Liver (tissue), 9 donors: ENCODE data around the gene PLEKHN1. TPM values are rescaled to one million over a fixed set of nuclear protein-coding genes. Genes with fewer than 3 reads are reported as not detected.

ENCODE experiments used
- DNase-seq: peaks from one replicate; pipeline ENCODE4 v3.0.0-alpha.2; 2017; ENCODE audit warnings: low spot score
- H3K27ac ChIP-seq, 2 donors: one replicate each; pipeline ENCODE4 v1.7.0; 2013; ENCODE audit warnings: inconsistent platforms in 2 of 2, low read length in 2 of 2, control low read depth in 1 of 2, low read depth in 1 of 2, mild to moderate bottlenecking in 1 of 2
- H3K27me3 ChIP-seq, 4 donors: one replicate each; pipeline versions ENCODE4 v1.6.1 to v1.7.0; 2013; ENCODE audit warnings: low read length in 3 of 4, inconsistent platforms in 1 of 4, mild to moderate bottlenecking in 1 of 4, moderate library complexity in 1 of 4; ENCODE audit not compliant: control insufficient read depth in 4 of 4, insufficient read depth in 4 of 4
- H3K36me3 ChIP-seq, 4 donors: one replicate each; pipeline versions ENCODE4 v1.6.1 to v1.7.0; 2013; ENCODE audit warnings: low read length in 3 of 4, mild to moderate bottlenecking in 3 of 4, low read depth in 1 of 4, moderate library complexity in 1 of 4; ENCODE audit not compliant: control insufficient read depth in 4 of 4, insufficient read depth in 3 of 4
- H3K4me1 ChIP-seq, 4 donors: one replicate each; pipeline versions ENCODE4 v1.6.1 to v1.7.0; 2013; ENCODE audit warnings: low read length in 3 of 4, mild to moderate bottlenecking in 3 of 4, moderate library complexity in 1 of 4; ENCODE audit not compliant: control insufficient read depth in 4 of 4, insufficient read depth in 4 of 4
- H3K4me3 ChIP-seq, 3 donors: one replicate each; pipeline versions ENCODE4 v1.6.1 to v1.7.0; 2013; ENCODE audit warnings: low read length in 3 of 3, control low read depth in 1 of 3, low read depth in 1 of 3, mild to moderate bottlenecking in 1 of 3
- H3K9ac ChIP-seq, 2 donors: one replicate each; pipeline ENCODE4 v1.7.0; 2013; ENCODE audit warnings: low read length in 2 of 2, mild to moderate bottlenecking in 2 of 2, moderate library complexity in 2 of 2, control low read depth in 1 of 2, low read depth in 1 of 2
- H3K9me3 ChIP-seq, 4 donors: one replicate each; pipeline versions ENCODE4 v1.6.1 to v1.7.0; 2013; ENCODE audit warnings: low read length in 3 of 4; ENCODE audit not compliant: control insufficient read depth in 4 of 4
- ATF3 ChIP-seq: IDR thresholded peaks from 2 replicates; pipeline ENCODE4 v1.6.1; 2016; ENCODE audit warnings: antibody characterized with exemption
- EGR1 ChIP-seq, 2 donors: IDR thresholded peaks; 2 replicates each; pipeline ENCODE4 v1.6.1; 2016 to 2018; ENCODE audit warnings: antibody characterized with exemption in 2 of 2, low read depth in 2 of 2
- FOXA1 ChIP-seq: IDR thresholded peaks from 2 replicates; pipeline ENCODE4 v1.6.1; 2016; ENCODE audit warnings: antibody characterized with exemption
- FOXA2 ChIP-seq: IDR thresholded peaks from 2 replicates; pipeline ENCODE4 v1.6.1; 2016; ENCODE audit warnings: antibody characterized with exemption
- GABPA ChIP-seq, 2 donors: IDR thresholded peaks in 1 of 2; conservative IDR thresholded peaks in 1 of 2; 2 replicates each; pipeline ENCODE4 v1.6.1; 2016; ENCODE audit warnings: antibody characterized with exemption in 2 of 2, mild to moderate bottlenecking in 1 of 2, moderate library complexity in 1 of 2
- HNF4A ChIP-seq, 2 donors: conservative IDR thresholded peaks; 2 replicates each; pipeline ENCODE4 v1.6.1; 2016; ENCODE audit warnings: antibody characterized with exemption in 2 of 2, mild to moderate bottlenecking in 2 of 2
- HNF4G ChIP-seq: IDR thresholded peaks from 2 replicates; pipeline ENCODE4 v1.6.1; 2016; ENCODE audit warnings: antibody characterized with exemption
- JUND ChIP-seq, 2 donors: IDR thresholded peaks; 2 replicates each; pipeline ENCODE4 v1.6.1; 2016; ENCODE audit warnings: antibody characterized with exemption in 2 of 2
- MAX ChIP-seq: IDR thresholded peaks from 2 replicates; pipeline ENCODE4 v1.6.1; 2016; ENCODE audit warnings: antibody characterized with exemption
- NR2F2 ChIP-seq: IDR thresholded peaks from 2 replicates; pipeline ENCODE4 v1.6.1; 2016; ENCODE audit warnings: antibody characterized with exemption
- RAD21 ChIP-seq, 2 donors: IDR thresholded peaks; 2 replicates each; pipeline ENCODE4 v1.6.1; 2016; ENCODE audit warnings: antibody characterized with exemption in 2 of 2, mild to moderate bottlenecking in 2 of 2
- RXRA ChIP-seq, 2 donors: IDR thresholded peaks; 2 replicates each; pipeline ENCODE4 v1.6.1; 2017 to 2018; ENCODE audit warnings: antibody characterized with exemption in 2 of 2, mild to moderate bottlenecking in 1 of 2
- SP1 ChIP-seq: IDR thresholded peaks from 2 replicates; pipeline ENCODE4 v1.6.1; 2018; ENCODE audit warnings: antibody characterized with exemption, mild to moderate bottlenecking
- TAF1 ChIP-seq: conservative IDR thresholded peaks from 2 replicates; pipeline ENCODE4 v1.6.1; 2016; ENCODE audit warnings: antibody characterized with exemption, mild to moderate bottlenecking
- YY1 ChIP-seq: IDR thresholded peaks from 2 replicates; pipeline ENCODE4 v1.6.1; 2016; ENCODE audit warnings: antibody characterized with exemption, mild to moderate bottlenecking
- ZBTB33 ChIP-seq: IDR thresholded peaks from 2 replicates; pipeline ENCODE4 v1.6.1; 2016; ENCODE audit warnings: antibody characterized with exemption
- WGBS: extraction: QIAGEN DNeasy Blood & Tissue Kit; methylation state at CpG from one replicate; pipeline ENCODE4 v1.1.7; 2013; 5-methylcytosine and 5-hydroxymethylcytosine counted together
- polyA plus RNA-seq, 2 donors: library from polyadenylated mRNA; stranded (reverse) in 1 of 2; unstranded in 1 of 2; fragments of 200-250 nt in 1 of 2; fragments of >200 nt in 1 of 2; fragmentation: Nextera tagmentation in 1 of 2; extraction: Ambion mirVana in 1 of 2; gene quantifications; one replicate each; pipeline versions ENCODE4 v1.2.1 to v1.2.3, GENCODE V29; 2013 to 2015
- total RNA-seq, 2 donors: library from RNA; depleted of rRNA; stranded (reverse); fragments of >200 nt; gene quantifications; one replicate each; pipeline ENCODE4 v1.2.3, GENCODE V29; 2014
- TF ChIP-seq, protein P1 (sequence below): IDR thresholded peaks from 2 replicates; pipeline ENCODE4 v1.6.1; 2016; ENCODE audit warnings: antibody characterized with exemption, mild to moderate bottlenecking
- TF ChIP-seq, protein P2 (sequence below): fragments of 150-350 bp; IDR thresholded peaks from 2 replicates; pipeline ENCODE4 v1.5.1; 2017; ENCODE audit warnings: improper control_type of control experiment, low read depth, low read length; ENCODE audit not compliant: missing input control
- donor health status: healthy.
- donor health status: healthy.
- donor health status: healthy.
- donor health status: healthy.
- donor health status: healthy.

Gene PLEKHN1
- total and polyA plus RNA-seq, 4 donors = 0.17 to 0.18 TPM; not detected in 2

DNA sequence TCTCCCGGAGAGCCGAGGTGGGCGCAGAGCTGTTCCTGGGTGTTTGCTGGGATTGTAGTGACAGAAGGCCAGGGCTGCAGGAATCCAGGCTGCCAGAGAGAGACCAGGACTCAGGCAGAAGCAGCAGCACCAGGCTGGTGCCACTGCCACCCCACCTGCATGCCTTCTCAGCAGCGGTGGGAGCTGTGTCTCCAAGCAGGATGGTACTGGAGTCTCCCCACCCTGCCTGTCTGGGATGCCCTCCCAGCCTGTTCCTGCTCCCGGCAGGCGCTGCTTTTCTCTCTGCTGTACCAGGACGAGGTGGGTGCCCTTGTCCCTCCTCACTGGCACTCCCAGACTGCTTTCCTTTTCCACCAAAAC, 38.1 kb downstream of the PLEKHN1 start:
- peaks cover 0 to 5% (median 0%) of the 10 kb centered on the region in 4 donors for H3K27me3 ChIP-seq
- H3K9ac ChIP-seq = no peak overlapping the region
- H3K27ac ChIP-seq = no peak overlapping the region
- H3K4me3 ChIP-seq = no peak overlapping the region
- H3K36me3 ChIP-seq = no peaks in the 10 kb centered on the region
- no peak for DNase-seq
- no peaks in the 10 kb centered on the region for H3K9me3 ChIP-seq
- TF ChIP-seq, protein P1, sequence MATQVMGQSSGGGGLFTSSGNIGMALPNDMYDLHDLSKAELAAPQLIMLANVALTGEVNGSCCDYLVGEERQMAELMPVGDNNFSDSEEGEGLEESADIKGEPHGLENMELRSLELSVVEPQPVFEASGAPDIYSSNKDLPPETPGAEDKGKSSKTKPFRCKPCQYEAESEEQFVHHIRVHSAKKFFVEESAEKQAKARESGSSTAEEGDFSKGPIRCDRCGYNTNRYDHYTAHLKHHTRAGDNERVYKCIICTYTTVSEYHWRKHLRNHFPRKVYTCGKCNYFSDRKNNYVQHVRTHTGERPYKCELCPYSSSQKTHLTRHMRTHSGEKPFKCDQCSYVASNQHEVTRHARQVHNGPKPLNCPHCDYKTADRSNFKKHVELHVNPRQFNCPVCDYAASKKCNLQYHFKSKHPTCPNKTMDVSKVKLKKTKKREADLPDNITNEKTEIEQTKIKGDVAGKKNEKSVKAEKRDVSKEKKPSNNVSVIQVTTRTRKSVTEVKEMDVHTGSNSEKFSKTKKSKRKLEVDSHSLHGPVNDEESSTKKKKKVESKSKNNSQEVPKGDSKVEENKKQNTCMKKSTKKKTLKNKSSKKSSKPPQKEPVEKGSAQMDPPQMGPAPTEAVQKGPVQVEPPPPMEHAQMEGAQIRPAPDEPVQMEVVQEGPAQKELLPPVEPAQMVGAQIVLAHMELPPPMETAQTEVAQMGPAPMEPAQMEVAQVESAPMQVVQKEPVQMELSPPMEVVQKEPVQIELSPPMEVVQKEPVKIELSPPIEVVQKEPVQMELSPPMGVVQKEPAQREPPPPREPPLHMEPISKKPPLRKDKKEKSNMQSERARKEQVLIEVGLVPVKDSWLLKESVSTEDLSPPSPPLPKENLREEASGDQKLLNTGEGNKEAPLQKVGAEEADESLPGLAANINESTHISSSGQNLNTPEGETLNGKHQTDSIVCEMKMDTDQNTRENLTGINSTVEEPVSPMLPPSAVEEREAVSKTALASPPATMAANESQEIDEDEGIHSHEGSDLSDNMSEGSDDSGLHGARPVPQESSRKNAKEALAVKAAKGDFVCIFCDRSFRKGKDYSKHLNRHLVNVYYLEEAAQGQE = no peak
- TF ChIP-seq FOXA2 (no peak), GABPA (IDR thresholded peaks at IDR 0.05 in 1 of 2, conservative IDR thresholded peaks at IDR 0.05 in 1 of 2) (no peak), JUND (IDR thresholded peaks at IDR 0.05) (no peak), EGR1 (IDR thresholded peaks at IDR 0.05; ENCODE audit: low read depth in 2 of 2) (no peak), NR2F2 (no peak), YY1 (no peak), ATF3 (no peak), RXRA (IDR thresholded peaks at IDR 0.05) (no peak), HNF4A (conservative IDR thresholded peaks at IDR 0.05) (no peak), SP1 (no peak), HNF4G (no peak), MAX (no peak), RAD21 (IDR thresholded peaks at IDR 0.05) (no peak), TAF1 (no peak)
- TF ChIP-seq, protein P2, sequence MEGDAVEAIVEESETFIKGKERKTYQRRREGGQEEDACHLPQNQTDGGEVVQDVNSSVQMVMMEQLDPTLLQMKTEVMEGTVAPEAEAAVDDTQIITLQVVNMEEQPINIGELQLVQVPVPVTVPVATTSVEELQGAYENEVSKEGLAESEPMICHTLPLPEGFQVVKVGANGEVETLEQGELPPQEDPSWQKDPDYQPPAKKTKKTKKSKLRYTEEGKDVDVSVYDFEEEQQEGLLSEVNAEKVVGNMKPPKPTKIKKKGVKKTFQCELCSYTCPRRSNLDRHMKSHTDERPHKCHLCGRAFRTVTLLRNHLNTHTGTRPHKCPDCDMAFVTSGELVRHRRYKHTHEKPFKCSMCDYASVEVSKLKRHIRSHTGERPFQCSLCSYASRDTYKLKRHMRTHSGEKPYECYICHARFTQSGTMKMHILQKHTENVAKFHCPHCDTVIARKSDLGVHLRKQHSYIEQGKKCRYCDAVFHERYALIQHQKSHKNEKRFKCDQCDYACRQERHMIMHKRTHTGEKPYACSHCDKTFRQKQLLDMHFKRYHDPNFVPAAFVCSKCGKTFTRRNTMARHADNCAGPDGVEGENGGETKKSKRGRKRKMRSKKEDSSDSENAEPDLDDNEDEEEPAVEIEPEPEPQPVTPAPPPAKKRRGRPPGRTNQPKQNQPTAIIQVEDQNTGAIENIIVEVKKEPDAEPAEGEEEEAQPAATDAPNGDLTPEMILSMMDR = no peak
- H3K4me1 ChIP-seq = peaks cover 6 to 39% (median 34%) of the 10 kb centered on the region in 4 donors
- 75% methylated on average over 7 of the region's 7 CpGs for WGBS

DNA sequence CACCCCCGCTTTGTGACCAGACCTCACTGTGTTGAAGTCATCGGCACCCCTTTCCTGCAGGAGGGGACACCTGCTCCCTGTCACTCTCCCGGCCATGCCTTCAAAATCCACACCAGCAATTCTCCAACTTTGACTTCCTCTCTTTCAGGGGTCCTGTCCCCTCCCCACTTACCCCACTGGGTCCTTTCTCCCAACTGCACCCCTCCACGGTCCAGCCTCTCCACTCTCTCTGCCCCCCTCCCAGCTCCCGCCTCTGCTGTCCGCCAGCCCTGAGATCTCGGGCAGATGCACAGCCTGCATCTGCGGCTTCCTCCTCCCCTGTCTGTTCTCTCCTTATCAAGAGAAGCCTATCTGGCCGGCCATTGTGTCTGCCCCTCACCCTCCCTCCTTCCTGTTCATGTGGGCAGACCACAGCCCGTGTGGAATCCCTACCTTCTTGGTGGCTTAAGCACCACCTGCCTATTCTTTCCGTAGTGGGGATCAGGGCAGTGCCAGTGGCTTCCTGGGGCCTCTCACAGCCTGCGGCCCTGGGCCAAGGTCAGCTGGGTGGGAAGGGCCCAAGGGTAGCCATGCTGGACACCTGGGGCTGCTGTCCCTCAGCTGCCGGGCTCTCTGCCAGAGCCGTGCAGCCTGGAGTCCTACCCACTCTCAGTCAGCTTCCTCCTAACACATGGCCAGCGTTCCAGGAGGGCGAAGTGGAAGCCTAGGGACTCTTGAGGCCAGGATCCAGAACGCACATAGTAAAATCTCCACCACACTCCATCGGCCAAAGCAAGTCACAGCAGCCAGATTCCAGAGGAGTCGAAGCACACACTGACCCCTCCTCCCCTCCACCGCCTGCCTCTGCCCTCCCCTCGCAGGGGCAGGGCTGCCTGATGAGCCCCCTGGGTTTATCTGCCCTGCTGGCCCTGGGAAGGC, 38.8 kb downstream of the PLEKHN1 start:
- H3K27ac ChIP-seq = peak overlapping the region; percentile 90 to 97
- peaks cover 6 to 35% (median 28%) of the 10 kb centered on the region in 4 donors for H3K4me1 ChIP-seq
- H3K9ac ChIP-seq = peak overlapping the region in 1 of 2 donors; percentile 81
- no peaks in the 10 kb centered on the region for H3K36me3 ChIP-seq
- no peak for DNase-seq
- no peaks in the 10 kb centered on the region for H3K9me3 ChIP-seq
- H3K27me3 ChIP-seq = no peaks in the 10 kb centered on the region
- 30% methylated on average over 21 of the region's 21 CpGs for WGBS
- H3K4me3 ChIP-seq = peak overlapping the region in 2 of 3 donors; percentile 41 to 49
- TF ChIP-seq FOXA1 (no peak), RAD21 (IDR thresholded peaks at IDR 0.05) (no peak), YY1 (peak; percentile 69), MAX (peak; percentile 44), EGR1 (IDR thresholded peaks at IDR 0.05; ENCODE audit: low read depth in 2 of 2) (no peak), FOXA2 (no peak), TAF1 (no peak), JUND (IDR thresholded peaks at IDR 0.05) (no peak), ZBTB33 (no peak), RXRA (IDR thresholded peaks at IDR 0.05) (peak in 1 of 2 donors; percentile 16), GABPA (IDR thresholded peaks at IDR 0.05 in 1 of 2, conservative IDR thresholded peaks at IDR 0.05 in 1 of 2) (no peak), NR2F2 (no peak)
- TF ChIP-seq, protein P2 = no peak
